Muscle layer of colon (tissue), 2 donors: ENCODE data around the gene UPP2.

Experiments used
- H3K27ac ChIP-seq: one replicate; pipeline ENCODE4 v1.7.0; 2013; ENCODE audit warnings: low read depth, mild to moderate bottlenecking, low read length, moderate library complexity
- H3K27me3 ChIP-seq, 2 donors: one replicate each; pipeline ENCODE4 v1.7.0; 2013; ENCODE audit warnings: low read length in 2 of 2, mild to moderate bottlenecking in 2 of 2; ENCODE audit not compliant: insufficient read depth in 2 of 2, control insufficient read depth in 1 of 2
- H3K36me3 ChIP-seq: one replicate; pipeline ENCODE4 v1.7.0; 2013; ENCODE audit warnings: mild to moderate bottlenecking, low read length; ENCODE audit not compliant: insufficient read depth
- H3K4me1 ChIP-seq: one replicate; pipeline ENCODE4 v1.7.0; 2013; ENCODE audit warnings: mild to moderate bottlenecking, low read length; ENCODE audit not compliant: insufficient read depth
- H3K4me3 ChIP-seq, 2 donors: one replicate each; pipeline ENCODE4 v1.7.0; 2013; ENCODE audit warnings: low read length in 2 of 2, low read depth in 1 of 2, mild to moderate bottlenecking in 1 of 2, moderate library complexity in 1 of 2
- H3K9ac ChIP-seq: one replicate; pipeline ENCODE4 v1.7.0; 2013; ENCODE audit warnings: low read length
- H3K9me3 ChIP-seq: one replicate; pipeline ENCODE4 v1.7.0; 2013; ENCODE audit warnings: mild to moderate bottlenecking, low read length
- donor health status: abdominal sarcoma.
- donor health status: Adenocarcinoma of cecum.

UPP2 gene

DNA sequence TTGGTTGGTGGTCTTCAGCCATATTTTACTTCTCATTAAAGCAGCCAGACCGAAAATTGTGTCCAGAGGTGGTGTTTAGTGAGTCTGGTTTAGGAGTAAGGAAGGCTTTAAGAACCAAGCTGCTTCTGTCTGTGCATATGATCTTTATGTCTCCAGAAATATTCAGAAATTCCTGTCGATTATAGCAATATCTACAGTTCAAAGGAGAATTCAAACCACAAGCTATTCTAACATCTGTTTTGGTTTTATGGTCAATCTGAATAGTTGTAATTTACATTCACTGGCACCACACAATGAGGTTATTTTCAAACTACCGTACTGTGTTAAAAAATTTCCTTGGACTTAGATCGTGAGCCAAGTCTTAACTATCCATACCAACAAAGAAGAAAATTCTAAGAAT lies 11.3 kb downstream of the UPP2 start:
- H3K36me3 ChIP-seq, result no peaks in the 10 kb centered on the region
- H3K4me3 ChIP-seq, result no peak overlapping the region
- no peaks in the 10 kb centered on the region for H3K4me1 ChIP-seq
- no peak overlapping the region for H3K9ac ChIP-seq
- H3K9me3 ChIP-seq, result no peaks in the 10 kb centered on the region
- H3K27ac ChIP-seq, result no peak overlapping the region
- no peaks in the 10 kb centered on the region for H3K27me3 ChIP-seq

DNA sequence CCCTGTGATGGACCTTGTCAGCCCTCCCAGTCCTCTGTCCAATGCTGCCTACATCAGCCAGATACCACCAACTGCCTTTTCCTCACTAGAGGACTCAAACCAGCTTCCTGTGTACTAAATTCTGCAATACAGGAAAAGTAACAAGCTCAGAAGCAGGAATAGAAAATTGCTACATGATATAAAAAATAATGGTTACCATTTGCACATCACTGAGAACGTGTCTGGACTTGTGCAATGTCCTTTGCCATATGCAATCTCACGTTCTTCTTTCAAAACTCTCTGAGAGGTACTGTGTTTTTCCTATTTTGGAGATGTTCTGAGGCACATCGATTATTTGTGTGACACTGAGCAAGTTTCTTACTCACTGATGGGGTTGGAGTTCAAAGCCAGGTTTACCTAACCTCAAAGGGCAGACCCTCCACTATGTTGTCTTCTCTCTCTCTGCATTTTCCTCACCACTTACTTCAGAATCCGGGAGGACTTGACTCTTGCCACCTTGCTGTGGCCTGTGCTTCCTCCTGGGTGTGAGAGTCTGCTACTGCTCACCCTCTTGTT lies 12.1 kb downstream of the UPP2 start:
- Histone ChIP-seq H3K27me3 (no peaks in the 10 kb centered on the region), H3K27ac (no peak overlapping the region), H3K4me1 (no peaks in the 10 kb centered on the region), H3K9ac (no peak overlapping the region), H3K9me3 (no peaks in the 10 kb centered on the region), H3K36me3 (no peaks in the 10 kb centered on the region), H3K4me3 (no peak overlapping the region)

GRCh38 chr2:158114516-158114915 lies 12.8 kb downstream of the UPP2 start:
- no peak overlapping the region for H3K27ac ChIP-seq
- no peaks in the 10 kb centered on the region for H3K9me3 ChIP-seq
- no peaks in the 10 kb centered on the region for H3K27me3 ChIP-seq
- H3K36me3 ChIP-seq, result no peaks in the 10 kb centered on the region
- H3K9ac ChIP-seq, result no peak overlapping the region
- H3K4me1 ChIP-seq, result no peaks in the 10 kb centered on the region
- H3K4me3 ChIP-seq, result no peak overlapping the region

GRCh38 chr2:158115202-158115767 lies 13.6 kb downstream of the UPP2 start:
- Histone ChIP-seq H3K27ac (no peak overlapping the region), H3K27me3 (no peaks in the 10 kb centered on the region), H3K4me1 (no peaks in the 10 kb centered on the region), H3K36me3 (no peaks in the 10 kb centered on the region), H3K9ac (no peak overlapping the region), H3K4me3 (no peak overlapping the region), H3K9me3 (no peaks in the 10 kb centered on the region)

- Histone ChIP-seq H3K27ac (no peak overlapping the region), H3K9ac (no peak overlapping the region), H3K4me1 (no peaks in the 10 kb centered on the region), H3K27me3 (no peaks in the 10 kb centered on the region), H3K4me3 (no peak overlapping the region), H3K9me3 (no peaks in the 10 kb centered on the region), H3K36me3 (no peaks in the 10 kb centered on the region)
Observed at GRCh38 chr2:158116936-158117335, 15.3 kb downstream of the UPP2 start.

DNA sequence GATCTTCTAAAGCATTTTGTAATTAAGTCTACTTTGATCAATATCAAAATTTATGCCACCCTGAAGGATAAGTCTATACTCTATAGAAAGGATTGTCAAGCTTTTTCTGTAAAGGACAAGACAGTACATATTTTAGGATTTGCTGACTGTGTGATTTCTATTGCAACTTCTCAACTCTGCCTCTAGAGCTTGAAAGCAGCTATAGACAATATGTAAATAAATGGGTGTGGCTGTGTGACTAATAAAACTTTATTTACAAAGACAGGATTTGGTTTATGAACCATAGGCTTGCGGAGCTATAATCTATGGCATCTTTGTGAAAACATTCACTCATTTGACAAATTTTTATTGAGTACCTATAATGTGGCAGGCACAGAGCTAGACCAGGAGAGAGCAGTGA lies 18.4 kb downstream of the UPP2 start:
- Histone ChIP-seq H3K9me3 (no peaks in the 10 kb centered on the region), H3K4me3 (no peak overlapping the region), H3K27me3 (no peaks in the 10 kb centered on the region), H3K9ac (no peak overlapping the region), H3K4me1 (no peaks in the 10 kb centered on the region), H3K27ac (no peak overlapping the region), H3K36me3 (no peaks in the 10 kb centered on the region)

DNA sequence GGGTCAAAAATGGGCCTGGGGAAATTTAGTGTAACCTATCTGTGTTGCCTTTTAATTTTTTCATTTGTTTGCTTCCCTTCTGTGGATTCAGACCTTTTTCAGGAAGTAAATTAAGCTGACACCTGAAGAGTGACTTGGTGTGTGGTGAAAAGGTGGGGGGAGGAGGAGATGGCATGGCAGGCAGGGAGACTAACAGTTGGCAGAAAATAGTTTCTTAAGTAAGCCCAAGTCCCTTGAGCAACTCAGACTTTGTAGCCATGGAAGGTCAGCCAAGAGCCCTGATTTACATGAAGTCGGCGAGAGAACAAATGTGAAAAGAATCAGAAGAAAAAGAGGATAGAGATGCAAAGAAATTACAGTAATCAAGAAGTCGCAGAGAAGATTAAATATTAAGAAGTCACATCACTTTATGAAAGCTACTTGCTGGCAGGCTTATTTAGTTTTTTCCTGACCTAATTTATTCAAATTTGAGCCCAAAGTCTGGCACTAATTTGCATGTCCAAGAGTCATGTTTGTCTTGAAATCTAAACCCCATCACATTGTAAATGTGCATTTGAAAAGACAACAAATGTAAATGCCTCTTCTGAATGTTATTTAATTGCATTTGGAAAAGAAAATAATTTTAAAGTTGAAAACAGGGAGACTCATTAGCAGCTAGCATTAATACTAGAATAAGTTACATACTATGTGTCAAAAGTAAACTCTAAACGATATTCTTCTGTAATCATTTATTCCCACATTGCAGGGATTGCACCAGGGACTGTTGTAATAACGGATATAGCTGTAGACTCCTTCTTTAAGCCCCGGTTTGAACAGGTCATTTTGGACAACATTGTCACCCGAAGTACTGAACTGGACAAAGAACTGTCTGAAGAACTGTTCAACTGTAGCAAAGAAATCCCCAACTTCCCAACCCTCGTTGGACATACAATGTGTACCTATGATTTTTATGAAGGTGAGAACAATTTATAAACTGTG lies 19.3 kb downstream of the UPP2 start:
- H3K36me3 ChIP-seq, result no peaks in the 10 kb centered on the region
- no peak overlapping the region for H3K27ac ChIP-seq
- H3K9ac ChIP-seq, result no peak overlapping the region
- no peaks in the 10 kb centered on the region for H3K27me3 ChIP-seq
- no peaks in the 10 kb centered on the region for H3K9me3 ChIP-seq
- no peaks in the 10 kb centered on the region for H3K4me1 ChIP-seq
- no peak overlapping the region for H3K4me3 ChIP-seq

DNA sequence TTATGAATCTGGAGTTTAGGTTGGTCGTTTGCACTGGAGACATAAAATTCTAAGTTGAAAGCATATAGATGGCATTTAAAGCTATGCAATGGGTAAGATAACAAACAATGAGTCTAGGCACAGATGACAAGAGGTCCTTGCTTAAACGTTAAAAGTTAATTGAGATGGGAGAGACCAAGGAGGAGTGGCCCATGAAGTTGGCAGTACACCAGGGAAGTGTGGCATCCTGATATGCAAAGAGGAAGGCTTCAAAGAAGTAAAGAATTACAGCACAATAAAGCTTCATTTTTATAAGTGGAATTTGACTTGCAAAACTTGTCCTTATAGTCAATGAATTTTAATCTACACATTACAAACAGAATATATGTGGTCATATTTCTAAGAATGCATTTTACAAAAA lies 23.2 kb downstream of the UPP2 start:
- H3K36me3 ChIP-seq, result no peaks in the 10 kb centered on the region
- no peaks in the 10 kb centered on the region for H3K27me3 ChIP-seq
- no peaks in the 10 kb centered on the region for H3K9me3 ChIP-seq
- no peaks in the 10 kb centered on the region for H3K4me1 ChIP-seq
- no peak overlapping the region for H3K9ac ChIP-seq
- no peak overlapping the region for H3K4me3 ChIP-seq
- no peak overlapping the region for H3K27ac ChIP-seq

- Histone ChIP-seq H3K27me3 (no peaks in the 10 kb centered on the region), H3K27ac (no peak overlapping the region), H3K9ac (no peak overlapping the region), H3K4me3 (no peak overlapping the region), H3K4me1 (no peaks in the 10 kb centered on the region), H3K36me3 (no peaks in the 10 kb centered on the region), H3K9me3 (no peaks in the 10 kb centered on the region)
Observed at GRCh38 chr2:158125756-158126498, 24.3 kb downstream of the UPP2 start.

DNA sequence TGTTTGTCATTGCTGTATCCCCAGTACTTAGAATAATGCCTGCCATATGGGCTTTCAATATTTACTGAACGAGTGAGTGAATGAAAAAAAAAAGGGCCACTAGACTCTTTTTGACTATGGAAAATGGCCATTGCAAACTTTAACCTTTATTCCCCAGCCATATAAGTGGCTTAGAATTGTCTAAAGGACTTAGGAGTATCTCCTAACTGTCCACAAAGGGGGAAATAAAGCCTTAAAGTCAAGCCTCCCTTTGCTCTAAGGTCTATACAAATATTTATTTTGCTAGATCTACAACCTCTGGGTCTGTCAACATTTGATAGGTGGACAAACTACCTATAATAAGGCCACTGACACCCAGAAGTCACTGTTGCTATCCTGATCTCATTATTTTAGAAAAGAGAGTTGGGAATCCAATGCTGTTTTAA lies 25.7 kb downstream of the UPP2 start:
- no peak overlapping the region for H3K4me3 ChIP-seq
- no peaks in the 10 kb centered on the region for H3K9me3 ChIP-seq
- no peak overlapping the region for H3K27ac ChIP-seq
- H3K9ac ChIP-seq, result no peak overlapping the region
- no peaks in the 10 kb centered on the region for H3K36me3 ChIP-seq
- no peaks in the 10 kb centered on the region for H3K27me3 ChIP-seq
- H3K4me1 ChIP-seq, result no peaks in the 10 kb centered on the region
